Hematopoietic multipotent progenitor cell treated with erythropoietin and hydrocortisone succinate and interleukin-3 and kit ligand, for 15 days (in vitro differentiated cells): Measurements from ENCODE around the gene CYP4F2.
"Not testable (repeated sequence)": the region's sequence is repeated elsewhere in the genome, so short reads cannot be mapped to it uniquely, and the experiment has no call there.

ENCODE experiments used
- DNase-seq: peaks from one replicate; pipeline ENCODE4 v3.0.0-alpha.2; 2015; ENCODE audit warnings: low spot score

The CYP4F2 gene

DNA sequence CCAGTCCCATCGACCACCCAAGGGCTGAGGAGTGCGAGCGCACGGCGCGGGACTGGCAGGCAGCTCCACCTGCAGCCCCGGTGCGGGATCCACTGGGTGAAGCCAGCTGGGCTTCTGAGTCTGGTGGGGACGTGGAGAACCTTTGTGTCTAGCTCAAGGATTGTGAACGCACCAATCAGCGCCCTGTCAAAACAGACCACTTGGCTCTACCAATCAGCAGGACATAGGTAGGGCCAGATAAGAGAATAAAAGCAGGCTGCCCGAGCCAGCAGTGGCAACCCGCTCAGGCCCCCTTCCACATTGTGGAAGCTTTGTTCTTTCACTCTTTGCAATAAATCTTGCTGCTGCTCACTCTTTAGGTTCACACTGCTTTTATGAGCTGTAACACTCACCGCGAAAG, 2.2 kb upstream of the CYP4F2 start:
- not testable (repeated sequence) for DNase-seq

DNA sequence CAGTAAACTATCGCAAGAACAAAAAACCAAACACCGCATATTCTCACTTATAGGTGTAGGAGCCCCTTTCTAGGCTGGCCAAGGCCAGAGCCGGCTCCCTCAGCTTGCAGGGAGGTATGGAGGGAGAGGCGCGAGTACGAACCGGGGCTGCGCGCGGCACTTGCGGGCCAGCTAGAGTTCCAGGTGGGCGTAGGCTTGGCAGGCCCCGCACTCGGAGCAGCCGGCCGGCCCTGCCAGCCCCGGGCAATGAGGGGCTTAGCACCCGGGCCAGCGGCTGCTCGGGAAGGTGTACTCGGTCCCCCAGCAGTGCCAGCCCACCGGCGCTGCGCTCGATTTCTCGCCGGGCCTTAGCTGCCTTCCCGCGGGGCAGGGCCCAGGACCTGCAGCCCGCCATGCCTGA, 1.7 kb upstream of the CYP4F2 start:
- not testable (repeated sequence) for DNase-seq

DNA sequence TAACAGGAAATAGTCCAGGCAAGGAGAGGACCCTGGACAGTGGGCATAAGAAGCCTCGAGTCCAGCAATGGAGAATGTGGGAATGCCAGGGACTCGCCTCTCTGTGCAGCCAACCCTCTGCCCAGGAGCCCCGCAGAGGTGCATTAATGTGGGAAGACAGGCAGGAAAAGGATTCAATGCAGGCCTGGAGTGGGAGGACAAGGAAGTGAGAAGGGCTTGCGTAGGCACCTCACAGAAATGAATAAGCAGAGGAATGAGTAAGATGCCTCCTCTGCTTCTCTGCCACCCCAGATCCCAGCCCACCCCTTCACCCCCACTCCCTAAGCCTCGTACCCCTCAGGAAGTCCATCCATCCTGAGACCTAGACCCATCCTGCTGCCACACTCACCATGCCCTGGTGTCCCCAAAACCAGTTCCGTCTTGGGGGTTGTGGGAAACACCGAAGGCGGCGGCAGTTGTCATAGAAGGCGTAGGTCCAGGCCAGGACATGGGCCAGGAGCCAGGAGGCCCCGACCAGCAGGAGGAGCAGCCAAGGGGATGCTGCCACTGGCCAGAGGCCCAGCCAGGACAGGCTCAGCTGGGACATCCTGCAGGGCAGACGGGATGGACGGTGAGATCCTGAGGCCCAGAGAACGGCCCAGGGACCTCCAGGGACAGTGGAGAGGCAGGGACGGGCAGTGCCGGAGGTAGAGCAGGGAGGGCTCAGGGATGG, 692 bp downstream of the CYP4F2 start:
- no peak for DNase-seq

DNA sequence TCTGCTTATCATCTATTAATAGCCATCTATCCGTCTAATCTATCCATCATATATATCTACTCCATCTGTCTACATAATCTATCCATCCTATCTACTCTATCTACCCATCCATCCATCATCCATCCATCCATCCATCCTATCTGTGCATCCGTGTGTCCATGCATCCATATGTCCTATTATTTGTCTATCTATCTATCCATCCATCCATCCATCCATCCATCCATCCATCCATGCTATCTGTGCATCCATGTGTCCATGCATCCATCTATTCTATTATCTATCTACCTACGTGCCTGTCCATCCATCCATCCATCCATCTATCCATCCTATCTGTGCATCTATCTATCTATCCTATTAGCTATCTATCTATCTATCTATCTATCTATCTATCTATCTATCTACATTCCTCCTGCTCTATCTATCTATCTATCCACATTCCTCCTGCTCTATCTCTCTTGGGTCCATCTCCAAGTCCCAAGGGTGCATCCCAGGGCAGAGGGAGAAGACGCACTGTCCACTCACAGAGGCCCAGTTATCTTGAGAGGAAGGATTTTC, 1.9 kb downstream of the CYP4F2 start:
- no peak for DNase-seq

DNA sequence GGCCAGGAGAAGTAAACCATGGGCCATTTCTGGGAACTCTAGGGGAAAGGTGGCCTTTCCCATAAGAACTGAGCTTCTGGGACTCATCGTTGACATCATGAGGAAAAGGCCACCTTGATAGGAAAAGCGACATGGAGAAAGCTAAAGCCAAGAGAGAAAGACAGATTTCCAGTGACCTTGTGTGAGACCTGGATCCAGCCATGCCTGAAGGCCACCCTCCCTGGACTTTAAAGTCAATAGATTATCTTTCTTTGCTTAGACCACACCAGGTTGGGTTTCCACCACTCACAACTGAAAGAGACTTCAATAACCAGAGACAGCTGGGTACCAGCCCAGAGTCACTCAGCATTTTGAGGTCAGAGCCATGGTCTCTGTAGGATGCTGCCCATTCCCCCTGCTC, 3.5 kb downstream of the CYP4F2 start:
- no peak for DNase-seq

DNA sequence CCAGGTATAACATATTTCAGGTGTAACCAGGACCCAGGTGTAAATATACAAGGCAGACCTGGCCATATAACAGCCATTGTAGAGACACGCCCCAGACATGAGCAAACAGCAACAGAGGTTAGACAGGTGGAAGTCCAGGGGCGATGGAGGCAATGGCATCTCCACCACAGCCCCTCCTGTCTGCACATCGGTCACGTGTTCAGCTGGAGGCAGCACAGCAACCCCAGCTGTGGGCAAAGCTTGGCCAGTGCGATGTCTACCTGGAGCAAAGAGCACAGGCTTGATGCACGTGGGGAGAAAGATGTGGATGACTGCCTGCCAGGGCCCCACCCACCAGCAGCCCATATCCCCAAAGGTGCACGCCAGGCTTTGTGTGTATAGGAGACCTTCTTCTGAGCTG, 4.4 kb downstream of the CYP4F2 start:
- DNase-seq, result no peak

DNA sequence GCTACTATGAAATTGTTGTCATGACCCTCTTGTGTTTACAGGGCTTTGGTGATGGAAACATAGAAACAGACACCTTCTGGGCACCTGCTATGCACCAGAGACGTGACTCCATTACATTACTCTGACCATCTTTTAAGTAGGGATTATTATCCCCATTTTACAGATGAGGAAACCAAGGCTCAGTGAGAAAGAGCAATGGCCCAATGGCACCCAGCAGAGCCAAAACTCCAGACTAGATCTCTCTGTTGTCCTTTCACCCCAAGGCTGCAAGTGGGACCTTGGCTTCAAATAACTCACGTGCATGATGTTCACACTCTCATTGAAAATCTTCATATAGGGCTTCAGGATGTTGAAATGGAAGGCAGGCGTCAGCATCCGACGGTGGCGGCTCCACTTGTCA, 5.9 kb downstream of the CYP4F2 start:
- no peak for DNase-seq

DNA sequence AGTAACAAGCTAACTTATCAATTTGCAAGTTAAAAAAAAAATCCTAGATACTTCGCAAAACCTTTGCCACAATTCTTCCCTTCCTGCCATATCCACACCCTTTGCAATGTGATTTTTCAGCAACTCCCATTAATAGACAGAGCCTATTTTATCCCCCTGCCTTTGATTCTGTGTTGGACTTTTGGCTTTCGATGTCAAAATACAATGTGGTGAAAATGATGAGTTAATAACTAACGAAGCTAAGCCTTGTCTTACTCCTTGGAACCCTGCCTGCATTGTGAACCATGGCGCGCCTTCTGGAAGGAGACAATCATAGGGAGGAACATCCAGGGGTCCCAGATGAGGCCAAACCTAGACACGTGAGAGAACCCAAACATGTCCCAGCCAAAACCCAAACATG, 6.4 kb downstream of the CYP4F2 start:
- no peak for DNase-seq

DNA sequence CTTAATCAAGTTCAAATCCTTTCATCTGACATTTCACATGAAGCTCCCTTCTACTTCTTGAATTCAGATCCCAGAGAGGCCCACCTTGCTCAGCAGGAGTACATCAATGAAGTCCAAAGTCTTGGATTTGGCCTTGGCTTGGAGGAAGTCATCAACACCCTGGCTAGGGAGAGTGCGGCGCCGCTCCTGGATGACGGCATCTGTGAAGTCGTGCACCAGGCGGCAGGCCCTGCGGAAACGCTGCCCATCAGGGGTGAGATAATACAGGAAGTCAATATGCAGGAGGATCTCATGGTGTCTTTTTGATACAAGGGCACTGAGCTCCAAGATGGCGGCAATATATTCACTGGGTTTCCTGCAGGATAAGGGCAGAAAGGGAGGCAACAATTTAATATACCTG, 8.5 kb downstream of the CYP4F2 start:
- DNase-seq, result not testable (repeated sequence)

DNA sequence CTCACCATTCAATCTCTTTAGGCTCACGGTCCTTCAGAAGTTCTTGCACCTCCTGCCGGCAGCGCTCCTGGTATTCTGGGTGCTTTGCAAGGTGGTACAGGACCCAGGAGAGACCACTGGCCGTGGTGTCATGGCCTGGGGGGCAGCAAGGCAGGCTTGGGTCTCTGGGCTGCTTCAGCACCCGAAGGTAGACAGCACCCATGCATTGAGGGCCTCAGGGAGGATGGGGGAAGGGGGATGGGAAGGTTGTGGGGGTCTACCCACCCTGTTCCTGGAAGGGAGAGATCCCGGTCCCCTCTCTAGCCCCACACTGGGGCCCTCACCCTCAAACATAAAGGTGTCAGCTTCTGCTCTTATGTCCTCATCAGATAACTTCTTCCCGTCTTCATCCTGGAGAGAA, 12.0 kb downstream of the CYP4F2 start:
- DNase-seq, result no peak

DNA sequence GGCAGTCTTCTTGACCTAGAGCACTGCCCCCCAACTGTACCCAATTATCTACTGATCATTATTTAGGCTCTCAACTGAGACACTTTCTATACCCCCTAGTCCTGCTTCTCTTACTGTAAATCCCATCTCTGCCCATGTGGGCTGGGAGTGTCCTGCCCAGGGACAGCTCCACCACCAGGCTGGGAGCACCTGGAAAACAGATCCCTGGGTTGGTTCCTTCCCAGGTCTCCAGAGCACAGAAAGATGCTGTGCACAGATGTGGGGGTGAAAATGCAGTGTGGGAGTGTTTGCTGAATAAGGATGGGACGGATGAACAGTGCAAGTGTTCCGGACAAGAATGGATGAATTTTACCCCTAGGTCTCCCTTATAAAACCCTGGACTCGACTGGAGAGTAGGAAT, 12.7 kb downstream of the CYP4F2 start:
- no peak for DNase-seq

DNA sequence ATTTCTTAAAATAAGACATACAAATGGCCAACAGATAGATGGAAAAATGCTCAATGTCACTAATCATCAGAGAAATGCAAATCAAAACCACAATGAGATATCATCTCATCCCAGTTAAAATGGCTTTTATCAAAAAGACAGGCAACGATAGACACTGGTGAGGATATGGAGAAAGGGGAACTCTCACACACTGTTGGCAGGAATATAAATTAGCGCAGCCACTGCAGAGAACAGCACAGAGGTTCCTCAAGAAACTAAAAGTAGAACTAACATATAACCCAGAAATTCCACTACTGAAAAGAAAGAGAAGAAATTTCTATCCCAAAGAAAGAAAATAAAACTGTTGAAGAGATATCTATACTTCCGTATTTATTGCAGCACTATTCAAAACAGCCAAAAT, 14.5 kb downstream of the CYP4F2 start:
- not testable (repeated sequence) for DNase-seq

DNA sequence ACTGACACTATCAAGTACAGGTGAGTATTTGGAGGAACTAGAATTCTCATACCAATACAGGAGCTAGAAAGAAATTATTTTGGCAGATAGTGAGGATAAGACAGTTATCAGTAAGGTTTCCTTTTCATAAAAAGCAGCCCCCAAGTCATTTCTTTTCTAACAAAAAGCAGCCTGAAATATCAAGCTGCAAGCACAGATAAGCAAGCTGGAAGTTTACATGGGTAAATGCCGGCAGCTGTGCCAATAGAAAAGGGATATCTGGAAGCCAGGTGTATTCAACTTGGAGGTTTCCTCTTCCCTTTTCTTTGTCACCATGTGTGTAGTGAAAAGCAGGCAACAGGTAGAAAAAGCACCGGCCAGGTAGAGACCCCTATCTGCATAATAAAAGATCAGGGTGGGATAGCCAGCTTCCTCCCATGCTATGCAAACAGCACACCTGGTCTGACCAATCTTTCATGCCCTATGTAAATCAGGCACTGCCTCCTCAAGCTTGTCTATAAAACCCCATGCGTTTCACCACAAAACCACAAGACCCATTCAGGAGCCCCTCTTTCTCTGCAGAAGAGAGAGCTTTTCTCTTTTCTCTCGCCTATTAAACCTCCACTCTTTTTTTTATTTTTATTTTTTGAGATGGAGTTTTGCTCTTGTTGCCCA, 22.9 kb downstream of the CYP4F2 start:
- DNase-seq, result no peak

DNA sequence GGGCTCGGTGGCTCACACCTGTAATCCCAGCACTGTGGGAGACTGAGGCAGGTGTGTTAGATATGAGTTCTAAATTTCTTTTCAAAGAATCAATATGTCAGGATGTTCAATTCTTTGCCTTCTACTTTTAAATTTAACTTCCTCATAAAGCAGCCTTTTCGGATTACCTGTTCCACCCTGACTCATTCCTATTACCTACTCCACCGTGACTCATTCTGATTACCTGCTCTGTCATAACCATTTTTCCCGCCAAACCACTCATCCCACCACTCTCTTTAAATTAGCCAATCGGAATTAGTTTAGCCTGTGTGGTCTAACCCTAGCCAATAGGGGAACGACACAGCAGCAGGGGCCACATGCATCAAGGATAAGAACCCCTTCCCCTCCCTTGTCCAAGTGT, 24.1 kb downstream of the CYP4F2 start:
- DNase-seq, result not testable (repeated sequence)

DNA sequence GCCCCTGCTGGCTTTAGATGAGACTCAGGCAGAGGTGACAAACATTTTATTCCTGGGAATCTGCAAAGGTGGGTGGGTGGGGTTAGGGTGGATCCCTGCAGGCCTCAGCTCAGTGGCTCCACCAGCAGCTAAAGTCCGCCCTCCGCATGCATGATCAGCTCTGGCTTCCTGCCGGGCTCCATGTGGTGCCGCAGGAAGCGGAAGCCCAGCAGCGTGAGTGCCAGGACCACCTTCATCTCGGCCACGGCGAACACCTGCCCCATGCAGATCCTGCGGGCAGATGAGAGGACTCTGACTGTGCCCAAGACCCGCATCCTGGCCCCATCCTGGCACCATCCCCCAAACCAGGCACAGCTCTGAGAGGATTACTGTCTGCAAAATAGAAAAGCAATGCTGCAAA, 26.3 kb downstream of the CYP4F2 start:
- no peak for DNase-seq

DNA sequence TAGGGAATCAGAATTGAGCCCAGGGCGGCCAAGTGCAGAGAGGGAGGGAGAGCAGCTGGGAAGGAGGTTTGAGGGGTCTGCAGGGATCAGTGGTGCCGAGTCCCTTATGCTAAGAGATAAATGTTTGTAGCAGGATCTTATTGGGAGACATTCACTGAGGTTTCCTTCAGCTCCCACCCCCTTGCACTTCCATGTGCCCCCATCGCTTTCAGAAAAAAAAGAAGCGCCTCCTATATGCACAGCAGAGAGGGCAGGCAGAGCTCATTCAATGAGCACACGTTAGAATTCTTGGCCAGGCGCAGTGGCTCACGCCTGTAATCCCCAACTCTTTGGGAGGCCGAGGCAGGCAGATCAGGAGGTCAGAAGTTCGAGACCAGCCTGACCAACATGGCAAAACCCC, 28.0 kb downstream of the CYP4F2 start:
- no peak for DNase-seq

DNA sequence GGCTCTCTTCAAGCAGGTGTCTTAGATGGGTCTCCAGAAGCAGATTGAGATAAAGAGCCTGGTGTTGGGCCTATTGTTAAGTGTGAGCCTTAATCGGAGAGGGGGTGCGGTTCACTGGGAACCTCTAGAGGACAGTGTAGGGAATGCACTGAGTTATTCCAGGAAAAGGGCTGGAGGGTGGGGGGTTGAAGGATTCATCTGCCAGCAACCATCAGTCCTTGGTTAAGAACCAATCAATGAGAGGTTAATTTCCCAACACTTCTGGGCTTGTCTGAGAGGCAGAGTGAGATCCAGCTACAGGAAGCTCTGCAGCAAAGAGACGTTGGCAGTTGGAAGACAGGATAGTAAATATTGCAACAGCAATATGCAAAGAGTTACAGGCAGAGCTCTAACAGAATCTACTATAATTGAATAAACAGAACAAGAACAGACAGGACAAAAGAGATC, 28.7 kb downstream of the CYP4F2 start:
- peak; percentile 23 for DNase-seq

DNA sequence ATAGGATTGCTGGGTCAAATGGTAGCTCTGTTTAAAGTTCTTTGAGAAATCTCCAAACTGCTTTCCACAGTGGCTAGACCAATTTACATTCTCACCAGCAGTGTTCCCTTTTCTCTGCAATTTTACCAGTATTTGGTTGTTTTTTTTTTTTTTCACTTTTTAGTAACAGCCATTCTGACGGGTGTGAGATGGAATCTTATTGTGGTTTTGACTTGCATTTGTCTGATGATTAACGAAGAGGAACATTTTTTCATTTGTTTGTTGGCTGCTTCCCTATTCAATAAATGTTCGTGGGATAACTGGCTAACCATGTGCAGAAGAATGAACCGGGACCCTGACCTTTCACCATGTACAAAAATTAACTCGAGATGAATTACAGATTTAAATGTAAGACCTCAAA, 31.2 kb downstream of the CYP4F2 start:
- DNase-seq, result no peak

DNA sequence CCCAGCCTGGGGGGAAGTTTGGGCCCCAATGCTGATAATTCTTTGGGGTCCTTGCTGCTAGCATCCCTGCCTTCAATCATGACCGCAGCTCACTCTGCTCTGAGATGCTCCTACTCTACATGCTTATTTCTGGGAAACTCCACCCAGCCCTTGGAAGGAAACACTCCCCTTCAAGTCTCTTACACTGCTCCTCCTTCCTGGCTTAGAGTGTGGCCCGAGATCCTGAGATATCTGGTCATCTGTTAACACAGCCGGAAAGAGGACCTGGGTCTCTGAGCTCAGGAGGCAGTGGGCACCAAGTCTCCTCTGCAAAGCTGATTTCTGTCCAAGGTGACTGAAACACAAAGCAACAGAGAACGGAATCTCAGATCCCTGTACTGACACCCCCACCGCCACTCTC, 33.0 kb downstream of the CYP4F2 start:
- no peak for DNase-seq

DNA sequence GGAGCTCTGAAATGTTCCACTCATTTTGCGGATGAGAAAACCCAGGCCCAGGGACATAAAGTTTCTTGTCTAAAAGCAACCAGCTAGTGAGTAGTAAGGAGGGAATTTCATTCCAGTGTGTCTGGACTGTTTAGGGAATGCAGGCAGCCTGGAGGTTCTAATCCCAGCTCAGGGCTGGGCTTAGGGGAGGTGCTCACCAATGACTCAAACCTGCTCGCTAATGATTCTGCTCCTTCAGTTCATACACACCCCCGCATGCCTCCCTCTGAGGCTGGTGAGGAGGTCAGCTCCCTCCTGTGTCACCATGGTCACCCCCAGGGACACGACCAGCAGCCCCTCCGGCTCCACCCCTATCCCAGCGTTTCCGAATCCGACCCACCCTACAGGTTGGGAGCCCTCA, 34.6 kb downstream of the CYP4F2 start:
- no peak for DNase-seq

DNA sequence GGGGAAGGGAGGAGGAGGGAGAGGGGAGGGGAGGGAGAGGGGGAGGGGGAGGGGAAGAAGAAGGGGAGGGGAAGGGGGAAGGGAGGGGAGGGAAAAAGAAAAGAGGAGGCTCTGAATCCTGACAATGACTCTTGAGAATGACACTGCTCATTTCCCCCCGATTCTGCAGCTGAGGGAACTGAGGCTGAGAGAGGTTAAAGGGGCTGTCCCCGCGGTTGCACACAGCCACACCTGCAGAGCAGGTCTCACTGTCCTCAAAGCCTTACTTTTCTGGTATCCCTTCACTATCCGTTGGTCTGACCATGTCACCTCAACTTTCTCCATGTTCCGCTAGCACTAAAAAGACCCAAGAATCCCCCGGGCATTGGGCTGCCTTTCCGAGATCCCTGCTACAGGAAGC, 35.4 kb downstream of the CYP4F2 start:
- no peak for DNase-seq

DNA sequence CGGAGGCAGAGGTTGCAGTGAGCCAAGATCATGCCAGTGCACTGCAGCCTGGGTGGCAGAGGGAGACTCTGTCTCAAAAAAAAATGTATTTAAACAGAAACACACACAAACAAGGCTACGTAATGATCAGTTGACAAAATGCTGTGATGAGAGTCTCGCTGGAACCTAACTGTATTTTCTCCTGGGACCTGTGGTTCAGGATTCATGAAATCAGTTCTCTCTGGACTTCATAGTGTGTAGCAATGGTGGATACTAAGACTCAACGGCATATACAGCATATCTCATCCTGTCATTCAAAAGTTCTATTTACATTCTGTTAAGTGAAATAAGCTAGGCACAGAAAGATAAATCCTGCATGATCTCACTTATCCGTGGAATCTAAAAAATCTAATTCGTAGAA, 37.4 kb downstream of the CYP4F2 start:
- DNase-seq, result no peak

DNA sequence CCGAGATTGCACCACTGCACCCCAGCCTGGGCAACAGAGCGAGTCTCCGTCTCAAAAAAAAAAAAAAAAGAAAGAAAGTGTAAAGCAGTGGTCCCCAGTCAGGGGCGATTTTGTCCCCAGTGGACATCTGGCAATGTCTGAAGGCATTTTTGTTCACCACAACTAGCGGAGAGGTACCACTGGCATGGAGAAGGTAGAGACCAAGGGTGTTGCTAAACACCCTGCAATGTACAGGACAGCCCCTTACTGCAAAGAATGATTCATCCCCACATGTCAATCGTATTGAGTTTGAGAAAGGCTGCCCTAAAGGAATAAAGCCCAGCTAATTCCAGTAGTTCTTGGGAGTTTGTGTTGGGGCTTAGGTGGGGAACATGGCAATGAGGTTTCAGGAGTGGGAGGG, 38.7 kb downstream of the CYP4F2 start:
- DNase-seq, result no peak

DNA sequence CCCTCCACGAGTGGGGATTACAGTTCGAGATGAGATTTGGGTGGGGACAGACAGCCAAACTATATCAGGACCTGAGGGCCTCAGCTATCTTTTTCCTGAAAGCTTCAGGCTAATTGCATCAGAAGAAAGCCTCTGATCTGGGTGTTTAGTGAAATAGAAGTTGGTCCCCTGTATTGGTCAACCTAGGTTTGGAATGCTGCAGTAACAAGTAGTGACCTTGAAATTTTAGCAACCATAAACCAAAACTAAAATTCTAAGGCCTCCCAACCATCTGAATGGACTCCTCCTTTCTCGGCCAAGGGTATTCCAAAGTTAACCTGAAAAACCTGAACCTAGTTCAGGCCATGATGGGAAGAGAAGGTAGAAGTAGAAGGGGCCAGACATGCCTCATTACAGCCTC, 47.5 kb downstream of the CYP4F2 start:
- DNase-seq, result no peak
